Right atrium auricular region (tissue), 2 donors: Measurements from ENCODE around the gene CAPS. TPM values are rescaled to one million over a fixed set of nuclear protein-coding genes. Genes with fewer than 3 reads are reported as not detected.

Experiments used
- DNase-seq: peaks from one replicate; pipeline ENCODE4 v3.0.0-alpha.2; 2019; ENCODE audit warnings: low spot score
- H3K27ac ChIP-seq, 2 donors: fragments of 200-600 bp; sonication (generic); 1 replicate in 1 of 2; 2 replicates in 1 of 2; pipeline ENCODE4 v1.5.1; 2016 to 2019
- H3K27me3 ChIP-seq, 2 donors: fragments of 200-600 bp; sonication (generic); one replicate each; pipeline versions ENCODE4 v1.5.1 to v1.6.0; 2017 to 2019
- H3K36me3 ChIP-seq: fragments of 200-600 bp; sonication (generic); one replicate; pipeline ENCODE4 v1.5.1; 2016
- H3K4me1 ChIP-seq, 2 donors: fragments of 200-600 bp; sonication (generic); one replicate each; pipeline versions ENCODE4 v1.5.1 to v1.6.0; 2017 to 2019
- H3K4me3 ChIP-seq, 2 donors: fragments of 200-600 bp; sonication (generic); 1 replicate in 1 of 2; 2 replicates in 1 of 2; pipeline ENCODE4 v1.5.1; 2017 to 2019; ENCODE audit warnings: mild to moderate bottlenecking in 1 of 2, moderate library complexity in 1 of 2
- H3K9me3 ChIP-seq, 2 donors: fragments of 200-600 bp; sonication (generic); one replicate each; pipeline ENCODE4 v1.5.1; 2019
- total RNA-seq, 2 donors: library from RNA; depleted of rRNA; stranded (reverse); fragments of >200 nt; gene quantifications; one replicate each; pipeline ENCODE4 v1.1.0, GENCODE V29; 2016
- TF ChIP-seq, protein P1 (sequence below), 2 donors: fragments of 200-600 bp; sonication (generic); IDR thresholded peaks; one replicate each; pipeline ENCODE4 v1.5.1; 2019; ENCODE audit warnings: antibody characterized with exemption in 2 of 2

Gene CAPS
- total RNA-seq, 2 donors from 2014 or later, result 4.5 to 7.3 TPM

DNA sequence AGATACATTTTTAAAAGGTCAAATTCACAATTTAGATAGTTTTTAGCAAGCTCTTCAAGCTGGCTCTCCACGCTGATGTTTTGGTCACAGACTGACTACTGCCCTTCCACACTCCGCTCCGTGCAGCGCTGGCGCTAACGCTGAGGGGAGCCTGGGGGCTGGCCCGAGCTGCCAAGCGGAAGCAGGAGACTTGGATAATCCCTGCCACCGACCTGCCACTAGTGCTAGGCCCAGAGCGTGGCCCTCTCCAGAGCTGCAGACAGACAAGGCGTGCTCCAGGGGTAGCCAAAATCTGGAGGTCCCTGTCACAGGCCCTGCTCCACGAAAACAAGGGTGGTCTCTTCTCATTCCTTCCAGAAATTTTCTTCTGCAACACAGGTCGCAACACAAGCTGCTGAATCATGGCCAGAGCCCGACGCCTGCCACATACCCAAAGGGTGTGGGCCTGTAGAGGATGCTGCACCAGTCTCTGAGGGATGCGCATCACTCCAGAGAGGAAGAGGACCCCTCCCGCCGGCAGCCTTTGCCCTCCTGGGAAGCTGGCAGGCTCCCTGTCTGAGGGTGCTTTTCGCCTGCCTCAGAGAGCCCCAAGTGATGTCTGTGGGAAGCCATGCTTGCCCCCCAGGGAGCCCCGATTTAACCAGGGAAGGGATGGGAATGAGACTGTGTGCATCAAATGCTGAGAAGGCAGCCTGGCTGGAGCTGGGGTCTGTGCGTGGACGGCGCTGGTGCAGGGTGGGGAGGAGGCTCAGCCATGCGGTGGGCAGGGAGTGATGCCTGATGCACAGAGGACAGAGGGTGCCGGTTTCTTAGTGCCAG, 21.6 kb downstream of the CAPS start:
- Histone ChIP-seq H3K27ac (peak overlapping the region; percentile 43 to 53), H3K36me3 (peaks cover 31% of the 10 kb centered on the region), H3K4me1 (peaks cover 0 to 34% of the 10 kb centered on the region in 2 donors), H3K4me3 (no peak overlapping the region), H3K9me3 (no peaks in the 10 kb centered on the region), H3K27me3 (no peaks in the 10 kb centered on the region)
- no peak for DNase-seq
- TF ChIP-seq, protein P1, sequence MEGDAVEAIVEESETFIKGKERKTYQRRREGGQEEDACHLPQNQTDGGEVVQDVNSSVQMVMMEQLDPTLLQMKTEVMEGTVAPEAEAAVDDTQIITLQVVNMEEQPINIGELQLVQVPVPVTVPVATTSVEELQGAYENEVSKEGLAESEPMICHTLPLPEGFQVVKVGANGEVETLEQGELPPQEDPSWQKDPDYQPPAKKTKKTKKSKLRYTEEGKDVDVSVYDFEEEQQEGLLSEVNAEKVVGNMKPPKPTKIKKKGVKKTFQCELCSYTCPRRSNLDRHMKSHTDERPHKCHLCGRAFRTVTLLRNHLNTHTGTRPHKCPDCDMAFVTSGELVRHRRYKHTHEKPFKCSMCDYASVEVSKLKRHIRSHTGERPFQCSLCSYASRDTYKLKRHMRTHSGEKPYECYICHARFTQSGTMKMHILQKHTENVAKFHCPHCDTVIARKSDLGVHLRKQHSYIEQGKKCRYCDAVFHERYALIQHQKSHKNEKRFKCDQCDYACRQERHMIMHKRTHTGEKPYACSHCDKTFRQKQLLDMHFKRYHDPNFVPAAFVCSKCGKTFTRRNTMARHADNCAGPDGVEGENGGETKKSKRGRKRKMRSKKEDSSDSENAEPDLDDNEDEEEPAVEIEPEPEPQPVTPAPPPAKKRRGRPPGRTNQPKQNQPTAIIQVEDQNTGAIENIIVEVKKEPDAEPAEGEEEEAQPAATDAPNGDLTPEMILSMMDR (IDR thresholded peaks at IDR 0.05), result no peak

DNA sequence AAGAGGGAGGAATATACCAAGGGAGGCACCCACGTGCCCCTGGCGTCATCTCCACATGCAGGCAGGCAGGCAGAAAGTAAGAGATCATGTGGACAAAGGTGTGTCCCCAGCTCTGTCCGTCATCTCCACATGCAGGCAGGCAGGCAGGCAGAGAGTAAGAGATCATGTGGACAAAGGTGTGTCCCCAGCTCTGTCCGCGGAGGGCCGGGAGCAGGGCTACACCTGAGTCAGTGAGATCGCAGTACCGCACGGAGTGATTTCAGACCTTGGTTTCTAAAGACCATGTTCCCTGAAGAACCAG, 22.2 kb downstream of the CAPS start:
- TF ChIP-seq, protein P1 (IDR thresholded peaks at IDR 0.05), result no peak
- DNase-seq, result no peak
- H3K9me3 ChIP-seq, result no peaks in the 10 kb centered on the region
- H3K4me3 ChIP-seq, result no peak overlapping the region
- H3K36me3 ChIP-seq, result peaks cover 31% of the 10 kb centered on the region
- H3K27ac ChIP-seq, result no peak overlapping the region
- peaks cover 0 to 34% of the 10 kb centered on the region in 2 donors for H3K4me1 ChIP-seq
- no peaks in the 10 kb centered on the region for H3K27me3 ChIP-seq

DNA sequence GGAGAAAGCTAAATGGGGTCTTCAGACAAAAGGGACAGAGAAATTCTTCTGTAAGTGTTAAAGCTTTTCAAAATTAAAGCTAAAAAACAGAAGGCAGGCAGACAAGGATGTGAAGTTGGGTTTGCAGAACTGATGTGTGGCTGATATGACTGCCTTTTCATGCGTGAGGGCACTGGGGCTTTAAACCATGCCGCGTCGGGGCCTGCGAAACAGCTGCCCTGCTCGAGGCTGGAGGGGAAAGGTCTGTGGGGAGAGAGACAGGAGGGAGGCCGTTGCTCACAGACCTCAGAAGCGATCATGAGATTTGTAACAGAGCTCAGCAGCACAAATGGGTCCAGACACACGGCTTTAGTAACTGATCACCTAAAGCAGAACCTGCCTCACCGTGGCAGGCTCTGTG, 23.5 kb downstream of the CAPS start:
- H3K27me3 ChIP-seq, result no peaks in the 10 kb centered on the region
- TF ChIP-seq, protein P1 (IDR thresholded peaks at IDR 0.05), result no peak
- peaks cover 0 to 43% of the 10 kb centered on the region in 2 donors for H3K4me1 ChIP-seq
- peaks cover 21% of the 10 kb centered on the region for H3K36me3 ChIP-seq
- no peak for DNase-seq
- H3K9me3 ChIP-seq, result no peaks in the 10 kb centered on the region
- H3K4me3 ChIP-seq, result no peak overlapping the region
- no peak overlapping the region for H3K27ac ChIP-seq

DNA sequence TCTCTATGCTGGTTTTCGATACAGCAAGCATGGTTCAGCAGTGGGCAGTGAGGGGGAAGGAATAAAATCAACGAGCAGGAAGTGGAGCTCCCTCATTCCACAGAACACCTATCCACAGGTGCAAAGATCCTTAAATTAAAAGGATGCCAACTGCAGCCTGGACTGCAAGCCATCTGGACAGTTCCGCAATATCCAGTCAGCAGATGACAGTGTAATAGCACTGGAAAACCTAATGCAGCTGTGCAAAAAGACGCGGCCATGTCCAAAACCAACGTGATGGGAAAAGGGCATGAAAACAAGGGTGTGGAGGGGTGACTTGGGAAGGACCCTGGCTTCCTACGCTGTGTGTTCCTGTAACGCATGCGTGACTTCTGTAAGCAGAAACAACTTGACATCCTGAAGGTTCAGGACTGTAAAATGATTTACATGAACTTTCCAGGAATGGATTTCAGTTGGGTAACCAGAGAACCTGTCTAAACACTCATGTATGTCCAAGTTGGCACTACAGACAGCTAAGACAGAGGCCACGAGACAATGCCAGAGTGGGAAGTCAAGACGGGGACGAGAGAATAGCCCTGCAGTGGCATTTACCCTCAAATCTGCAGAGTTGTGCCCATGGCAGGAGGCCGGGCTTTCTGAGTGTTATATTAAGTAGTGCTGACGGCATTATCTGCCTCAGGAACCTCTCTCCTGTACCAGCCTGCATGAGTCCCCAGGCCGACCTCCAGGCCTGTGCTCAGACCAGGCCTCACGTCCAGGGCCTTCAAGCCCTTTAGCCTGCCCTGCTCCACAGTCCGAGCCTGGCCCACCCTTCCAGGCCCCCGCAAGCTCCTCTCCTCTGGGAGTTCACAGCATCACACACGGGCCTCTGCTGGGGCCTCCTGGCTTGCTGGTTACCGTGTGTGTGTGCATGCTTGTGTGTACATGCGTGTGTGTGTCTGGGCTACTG, 26.5 kb downstream of the CAPS start:
- TF ChIP-seq, protein P1 (IDR thresholded peaks at IDR 0.05), result no peak
- Histone ChIP-seq H3K27ac (peak overlapping the region in 1 of 2 donors; percentile 26), H3K4me3 (no peak overlapping the region), H3K4me1 (peaks cover 0 to 40% of the 10 kb centered on the region in 2 donors), H3K36me3 (peaks cover 11% of the 10 kb centered on the region), H3K9me3 (no peaks in the 10 kb centered on the region), H3K27me3 (no peaks in the 10 kb centered on the region)
- DNase-seq, result no peak

DNA sequence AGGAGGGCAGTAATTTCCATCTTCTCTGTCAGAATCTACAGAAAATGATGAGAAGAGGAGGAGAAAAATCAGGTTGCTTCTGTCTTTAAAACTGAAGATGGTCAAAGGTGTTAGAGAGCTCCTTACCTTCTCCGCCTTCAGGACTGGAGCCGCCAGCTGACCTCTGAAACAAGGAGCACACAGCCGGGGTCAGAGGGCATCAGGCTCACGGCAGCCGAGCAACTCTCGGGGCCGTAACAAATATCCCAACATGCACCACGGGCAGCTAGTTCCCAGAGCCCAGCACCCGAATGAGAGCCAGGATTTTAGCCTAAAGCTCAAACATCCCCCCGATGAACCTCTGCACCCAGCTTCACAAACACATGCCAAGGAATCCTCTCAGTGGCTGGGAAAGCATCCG, 27.6 kb downstream of the CAPS start:
- peaks cover 11% of the 10 kb centered on the region for H3K36me3 ChIP-seq
- no peak overlapping the region for H3K4me3 ChIP-seq
- TF ChIP-seq, protein P1 (IDR thresholded peaks at IDR 0.05), result no peak
- DNase-seq, result no peak
- peaks cover 0 to 36% of the 10 kb centered on the region in 2 donors for H3K4me1 ChIP-seq
- H3K27ac ChIP-seq, result no peak overlapping the region
- H3K9me3 ChIP-seq, result no peaks in the 10 kb centered on the region
- no peaks in the 10 kb centered on the region for H3K27me3 ChIP-seq
